ENCODE results near the gene RPL15. TPM values are rescaled to one million over a fixed set of nuclear protein-coding genes. Genes with fewer than 3 reads are reported as not detected.

RPL15 gene
- total and polyA plus RNA-seq, 2 of the 13 experiments (the other 11 are each of a cell fraction or from before 2014, with no cell fraction given): 1,297 to 3,693 TPM

GRCh38 chr3:23942546-23942945, 25.6 kb downstream of the RPL15 start:
- WGBS (ENCODE audit: low lambda C conversion rate): 73% methylated on average over 11 of the region's 11 CpGs
- Histone ChIP-seq H4K20me1 (ENCODE audit: insufficient read depth, low read length) (0 out of 2 replicates have a peak, but pooled peaks cover under 1% of the 10 kb centered on the region), H3K4me3 (replicated peaks in 1 of 3; ENCODE audit: insufficient read depth in 1 of 3, low read depth in 2 of 3, low read length in 3 of 3) (no peak overlapping the region), H2AFZ (ENCODE audit: low read length) (no peak overlapping the region), H3K27me3 (ENCODE audit: control insufficient read depth in 1 of 2, insufficient read depth in 2 of 2, low read length in 2 of 2) (peaks cover 0 to 9% of the 10 kb centered on the region in 2 experiments; a peak in 1 of 5 replicates), H3K79me2 (ENCODE audit: insufficient read depth, low read length) (peaks cover 14% of the 10 kb centered on the region), H3K9ac (ENCODE audit: insufficient read depth, low read depth, low read length) (no peak overlapping the region), H3K27ac (ENCODE audit: extremely low read length, insufficient read depth, low read length) (no peak overlapping the region), H3K9me3 (ENCODE audit: low read length) (no peaks in the 10 kb centered on the region), H3K4me1 (ENCODE audit: insufficient read depth, low read length) (peaks cover 24% of the 10 kb centered on the region), H3K36me3 (replicated peaks in 1 of 2; ENCODE audit: control insufficient read depth in 1 of 2, insufficient read depth in 2 of 2, low read length in 2 of 2) (no peaks in the 10 kb centered on the region), H3K4me2 (ENCODE audit: low read depth, low read length) (no peak overlapping the region)
- in situ Hi-C loops (cut with HindIII; ENCODE audit: extremely low pct_ligation_motif_present, low pct_unique_long_range_greater_than_20kb) (no loop called here), intact Hi-C loops (cut with micrococcal nuclease; ENCODE audit: unreplicated experiment) (no loop called here)
- FAIRE-seq: no peak
- ATAC-seq: no peak
- CTCF ChIA-PET (ENCODE audit: low intra/inter-chr PET ratio, low total read pairs): no interaction called here
- no peak for DNase-seq (ENCODE audit: low spot score)
- BruUV-seq (replicated peaks): no TSS peak
- POLR2A ChIA-PET: no interaction called here
- TF ChIP-seq SSRP1 (CRISPR knock-in tag; IDR thresholded peaks at IDR 0.05) (no peak), LBX2 (CRISPR knock-in tag; IDR thresholded peaks at IDR 0.05; ENCODE audit: borderline replicate concordance) (no peak), RERE (CRISPR knock-in tag; IDR thresholded peaks at IDR 0.05; ENCODE audit: low read depth) (no peak), ZNF362 (CRISPR knock-in tag; IDR thresholded peaks at IDR 0.05; ENCODE audit: borderline replicate concordance) (no peak), ZXDC (CRISPR knock-in tag; IDR thresholded peaks at IDR 0.05) (no peak), HBP1 (CRISPR knock-in tag; IDR thresholded peaks at IDR 0.05; ENCODE audit: low read depth) (no peak)
